Measurements from ENCODE around the gene PPP1R37.

DNA sequence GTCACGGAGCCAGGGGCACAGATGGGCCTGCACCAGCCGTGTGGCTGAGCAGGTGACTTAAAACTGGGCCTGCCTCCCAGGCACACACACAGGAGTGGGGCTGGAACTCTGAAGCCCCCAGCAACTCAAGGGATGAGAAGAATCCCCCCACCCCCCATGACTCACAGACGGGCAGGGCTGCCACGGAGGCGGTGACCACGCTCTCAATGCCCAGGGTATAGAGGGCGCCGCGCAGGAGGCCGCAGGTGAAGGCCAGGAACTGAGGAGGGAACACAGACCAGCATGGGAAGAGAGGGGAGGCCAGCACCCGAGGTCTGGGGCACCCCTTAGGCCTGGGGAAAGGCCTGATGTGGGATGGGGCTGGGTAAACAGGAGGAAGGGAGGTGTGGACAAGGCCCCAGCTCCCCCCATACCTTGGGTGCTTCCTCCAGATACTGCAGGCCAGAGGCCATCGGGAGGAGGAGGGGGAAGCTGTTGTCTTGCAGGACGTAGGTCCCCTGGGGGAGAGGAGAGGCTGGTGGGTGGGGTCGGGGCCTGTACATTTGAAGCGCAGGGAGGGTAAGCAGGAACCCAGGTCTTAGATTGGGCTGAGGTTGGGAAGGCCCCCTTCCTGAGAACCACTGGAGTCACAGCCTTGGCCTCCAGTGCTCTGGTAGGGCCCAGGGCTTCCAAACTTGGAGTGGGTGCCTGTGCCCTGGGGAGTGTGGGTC, 70.9 kb downstream of the PPP1R37 start:
- TF ChIP-seq, protein P1, sequence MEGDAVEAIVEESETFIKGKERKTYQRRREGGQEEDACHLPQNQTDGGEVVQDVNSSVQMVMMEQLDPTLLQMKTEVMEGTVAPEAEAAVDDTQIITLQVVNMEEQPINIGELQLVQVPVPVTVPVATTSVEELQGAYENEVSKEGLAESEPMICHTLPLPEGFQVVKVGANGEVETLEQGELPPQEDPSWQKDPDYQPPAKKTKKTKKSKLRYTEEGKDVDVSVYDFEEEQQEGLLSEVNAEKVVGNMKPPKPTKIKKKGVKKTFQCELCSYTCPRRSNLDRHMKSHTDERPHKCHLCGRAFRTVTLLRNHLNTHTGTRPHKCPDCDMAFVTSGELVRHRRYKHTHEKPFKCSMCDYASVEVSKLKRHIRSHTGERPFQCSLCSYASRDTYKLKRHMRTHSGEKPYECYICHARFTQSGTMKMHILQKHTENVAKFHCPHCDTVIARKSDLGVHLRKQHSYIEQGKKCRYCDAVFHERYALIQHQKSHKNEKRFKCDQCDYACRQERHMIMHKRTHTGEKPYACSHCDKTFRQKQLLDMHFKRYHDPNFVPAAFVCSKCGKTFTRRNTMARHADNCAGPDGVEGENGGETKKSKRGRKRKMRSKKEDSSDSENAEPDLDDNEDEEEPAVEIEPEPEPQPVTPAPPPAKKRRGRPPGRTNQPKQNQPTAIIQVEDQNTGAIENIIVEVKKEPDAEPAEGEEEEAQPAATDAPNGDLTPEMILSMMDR (IDR thresholded peaks at IDR 0.05; ENCODE audit: low read length), result no peak
- TF ChIP-seq EZH2 (IDR thresholded peaks at IDR 0.05; ENCODE audit: borderline replicate concordance, low read length), result no peak

Measured in OCI-LY1 (cell line).